NK-92 (cell line): ENCODE results near the gene CEP170.

ENCODE experiments used
- DNase-seq: peaks from one replicate; lab custom pipeline; 2025; ENCODE audit not compliant: unreplicated experiment; lab: John Stamatoyannopoulos, UW

Gene CEP170

DNA sequence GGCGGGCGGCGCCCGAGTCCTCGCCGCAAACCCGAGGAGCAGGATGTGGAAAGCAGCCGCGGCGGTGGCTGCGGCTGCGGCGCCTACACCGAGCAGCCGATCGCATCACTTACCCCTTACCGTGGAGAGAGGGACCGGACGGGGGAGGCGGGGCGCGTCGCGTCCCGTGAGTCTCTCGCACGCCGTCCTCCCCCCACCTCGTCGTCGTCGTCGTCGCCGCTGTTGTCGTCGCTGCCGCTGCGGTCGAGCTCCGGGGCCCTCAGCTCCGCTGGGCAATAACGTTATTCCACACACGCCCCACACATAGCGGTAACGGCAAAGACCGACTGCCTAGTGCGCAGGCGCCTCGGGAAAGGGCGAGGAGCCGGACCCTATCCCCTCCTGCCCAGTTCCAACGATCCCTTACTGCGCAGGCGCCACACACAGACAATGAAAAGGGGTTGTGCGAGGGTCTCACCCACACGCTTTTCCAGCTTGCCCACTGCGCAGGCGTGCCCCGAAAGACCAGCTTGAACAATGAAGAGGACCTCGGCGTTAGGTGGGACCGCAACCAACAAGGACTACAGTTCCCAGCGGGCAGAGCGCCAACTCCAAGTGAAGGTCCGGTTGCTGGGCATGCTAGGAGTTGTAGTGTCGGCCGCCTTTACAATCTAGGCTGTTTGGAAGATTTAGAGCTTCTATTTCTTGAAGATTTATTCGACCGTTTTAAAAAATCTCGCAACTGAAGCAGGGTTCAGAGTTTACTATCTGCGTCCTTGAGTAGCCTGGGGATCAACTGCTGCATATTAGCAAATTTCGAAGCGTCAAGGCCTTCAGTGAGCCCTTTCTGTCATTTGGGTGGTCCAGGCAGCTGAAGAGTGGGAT, at the start of gene CEP170:
Gene CEP170, minus strand, starts transcription at position 355 of the 864 bp plus-strand sequence. CDS start 30,001 bp downstream, outside the sequence.
- DNase-seq, result no peak

- no peak for DNase-seq
These were observed 46.0 kb upstream of the CEP170 start for GRCh38 chr1:243301059-243301458.

- no peak for DNase-seq
These were observed 44.0 kb upstream of the CEP170 start for GRCh38 chr1:243299069-243299468.

DNA sequence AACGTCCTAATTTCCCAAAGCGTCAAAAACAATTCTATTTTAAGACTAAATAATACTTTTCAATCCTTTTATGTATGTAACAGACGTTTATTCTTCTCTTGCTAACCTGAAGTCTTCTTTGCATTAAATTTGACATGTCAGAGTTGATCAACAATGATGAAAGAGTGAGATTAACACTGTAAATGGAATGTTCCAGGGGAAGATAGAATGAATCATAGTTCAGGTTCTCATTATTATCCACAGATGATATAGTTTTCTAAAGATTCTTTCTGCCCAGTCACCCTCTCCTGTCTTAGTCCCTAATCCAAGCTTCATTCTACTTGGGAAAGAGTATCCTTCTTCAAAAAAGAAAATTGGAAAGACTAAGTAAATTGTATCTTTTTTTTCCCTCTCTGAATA, 39.6 kb upstream of the CEP170 start:
- DNase-seq, result no peak

DNA sequence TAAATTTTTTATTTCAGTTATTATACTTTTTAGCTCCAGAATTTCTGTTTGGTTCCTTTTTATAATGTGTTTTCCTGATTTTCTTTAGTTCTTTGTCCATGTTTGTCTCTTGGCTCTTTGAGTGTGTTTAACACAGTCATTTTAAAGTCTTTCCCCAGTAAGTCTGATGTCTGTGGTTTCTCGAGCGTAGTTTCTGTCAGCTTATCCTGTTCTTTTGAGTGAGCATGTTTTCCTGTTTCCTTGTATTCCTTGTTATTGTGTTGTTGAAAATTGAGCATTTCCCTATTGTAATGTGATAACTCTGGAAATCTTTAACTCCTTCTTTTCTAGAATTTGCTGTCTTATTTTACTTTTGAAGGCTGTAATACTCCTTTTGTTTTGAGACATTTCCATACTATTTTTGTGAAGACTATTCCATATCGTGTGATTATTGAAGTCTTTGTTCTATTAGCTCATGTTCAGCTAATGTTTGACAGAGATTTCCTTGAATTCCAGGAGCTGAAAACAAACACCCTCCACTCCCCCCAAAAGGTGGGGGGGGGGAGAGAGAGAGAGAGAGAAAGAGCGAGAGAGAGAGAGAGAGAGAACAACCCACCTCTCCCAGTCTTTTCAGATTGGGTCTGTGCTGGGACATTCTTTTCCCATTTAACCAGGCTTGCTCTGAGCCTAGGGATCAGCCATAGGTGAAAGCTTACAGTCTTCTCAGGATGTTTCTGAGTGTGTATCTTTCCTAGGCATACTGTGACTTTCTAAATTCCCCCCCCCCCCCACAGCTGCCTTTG, 39.1 kb upstream of the CEP170 start:
- no peak for DNase-seq

DNA sequence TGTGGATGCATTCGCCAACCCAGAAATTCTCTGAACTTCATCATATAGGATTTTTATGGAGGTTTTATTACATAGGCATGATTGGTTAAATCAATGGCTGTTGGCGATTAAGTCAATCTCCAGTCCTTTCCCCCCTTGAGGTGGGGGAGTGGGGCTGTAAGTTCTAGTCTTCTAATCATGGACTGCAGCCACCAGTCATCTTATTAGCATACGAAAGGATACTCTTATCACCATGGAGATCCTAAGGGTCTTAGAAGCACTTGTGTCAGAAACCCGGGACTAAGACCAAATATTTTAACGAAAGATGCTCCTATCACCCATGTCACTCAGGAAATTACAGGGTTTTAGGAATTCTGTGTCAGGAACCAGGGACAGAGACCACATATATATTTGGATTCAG, 37.0 kb upstream of the CEP170 start:
- DNase-seq, result no peak

- DNase-seq, result no peak
These were observed 36.2 kb upstream of the CEP170 start for GRCh38 chr1:243291292-243291691.

DNA sequence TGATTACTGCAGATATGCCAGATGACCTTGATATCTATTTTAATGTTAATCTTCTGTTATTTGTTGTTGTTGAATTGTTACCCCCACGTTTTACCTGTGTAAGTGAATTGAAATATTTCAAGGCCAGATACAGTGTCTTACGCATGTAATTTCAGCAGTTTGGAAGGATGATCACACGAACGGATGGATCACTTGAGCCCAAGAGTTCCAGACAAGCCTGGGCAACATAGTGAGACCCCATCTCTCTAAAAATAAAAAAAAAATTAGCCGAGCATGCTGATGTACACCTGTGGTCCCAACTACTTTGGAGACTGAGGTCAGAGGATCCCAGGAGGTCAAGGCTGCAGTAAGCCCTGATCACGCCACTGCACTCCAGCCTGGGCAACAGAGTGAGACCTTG, 33.0 kb upstream of the CEP170 start:
- no peak for DNase-seq

- DNase-seq, result no peak
These were observed 32.6 kb upstream of the CEP170 start for GRCh38 chr1:243287652-243288051.

GRCh38 chr1:243287123-243287460, 32.0 kb upstream of the CEP170 start:
- no peak for DNase-seq

- no peak for DNase-seq
These were observed 31.5 kb upstream of the CEP170 start for GRCh38 chr1:243286409-243287122.

- no peak for DNase-seq
These were observed 26.6 kb upstream of the CEP170 start for GRCh38 chr1:243281672-243282071.

GRCh38 chr1:243280571-243281129, 25.6 kb upstream of the CEP170 start:
- no peak for DNase-seq

GRCh38 chr1:243275316-243275715, 20.2 kb upstream of the CEP170 start:
- DNase-seq, result no peak

- no peak for DNase-seq
These were observed 18.9 kb upstream of the CEP170 start for GRCh38 chr1:243273945-243274344.

- DNase-seq, result no peak
These were observed 18.4 kb upstream of the CEP170 start for GRCh38 chr1:243273506-243273905.

DNA sequence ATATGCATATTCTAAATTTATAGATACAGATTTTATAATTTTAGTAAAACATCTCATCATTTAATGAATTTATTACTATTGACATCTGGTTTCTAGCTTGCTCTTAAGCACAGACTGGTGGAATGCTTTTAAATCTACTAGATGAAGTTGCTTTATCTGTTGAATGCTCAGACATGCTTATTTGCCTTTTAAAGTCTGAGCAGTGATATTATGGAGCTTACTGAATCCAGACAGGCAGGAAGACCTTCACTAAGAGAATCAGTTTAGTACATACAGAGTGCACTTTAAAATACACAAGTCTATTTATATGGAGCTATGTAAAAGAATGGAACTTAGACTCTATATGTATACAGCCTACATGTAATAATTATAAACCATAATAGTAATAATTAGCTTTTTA, 17.3 kb upstream of the CEP170 start:
- DNase-seq, result no peak

DNA sequence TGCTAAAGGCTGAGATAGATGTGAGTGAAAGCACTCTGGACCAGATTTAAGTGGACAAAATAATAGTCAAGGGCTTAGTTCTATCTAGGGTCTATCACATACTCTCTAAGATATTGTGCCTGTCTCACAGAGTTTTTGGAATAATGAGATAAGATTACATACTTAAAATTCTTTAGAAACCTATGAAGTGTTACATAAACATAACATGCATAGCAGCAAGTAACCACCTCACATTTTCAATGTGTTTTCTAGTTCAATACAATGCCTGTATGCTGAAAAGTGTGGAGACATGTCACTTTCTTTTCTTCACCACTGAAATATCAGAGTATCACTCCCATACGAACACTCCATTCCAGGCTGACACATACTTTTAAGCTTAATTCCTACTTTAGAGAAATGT, 16.9 kb upstream of the CEP170 start:
- no peak for DNase-seq

DNA sequence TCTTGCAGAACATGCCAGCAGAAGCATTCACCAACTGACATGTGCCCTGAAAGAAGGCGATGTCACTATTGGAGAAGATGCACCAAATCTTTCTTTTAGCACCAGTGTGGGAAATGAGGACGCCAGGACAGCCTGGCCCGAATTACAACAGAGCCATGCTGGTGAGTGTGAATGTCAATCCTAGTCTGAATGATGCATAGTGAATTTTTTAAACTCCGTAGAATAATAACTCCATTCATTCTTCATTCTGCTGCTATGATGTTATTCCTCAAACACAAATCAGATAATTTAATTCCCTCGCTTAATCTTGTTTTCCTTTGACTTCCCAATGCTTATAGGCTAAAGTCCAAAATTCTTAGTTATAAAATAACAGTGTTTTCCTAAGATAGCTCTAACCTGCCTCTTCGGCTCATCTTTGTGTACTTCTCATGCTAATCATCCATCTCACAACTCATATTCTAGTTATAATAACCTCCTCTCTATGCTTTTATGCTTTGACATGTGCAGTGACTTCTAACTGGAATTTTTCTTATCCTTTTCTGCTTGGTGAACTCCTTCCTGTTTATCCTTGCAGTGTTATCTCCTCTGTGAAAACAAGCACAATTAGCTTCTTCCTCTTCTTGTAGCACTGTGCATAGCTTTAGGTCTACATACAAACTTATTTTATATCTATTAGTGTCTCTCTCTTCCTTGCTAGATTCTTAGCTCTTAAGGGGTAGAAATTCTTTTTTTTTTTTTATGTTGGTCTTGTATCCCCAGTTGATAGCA, 15.2 kb upstream of the CEP170 start:
- no peak for DNase-seq

- no peak for DNase-seq
These were observed 14.3 kb upstream of the CEP170 start for GRCh38 chr1:243269461-243269801.
